GM12878 (cell line): ENCODE results near the gene GLB1L. TPM values are rescaled to one million over a fixed set of nuclear protein-coding genes. Genes with fewer than 3 reads are reported as not detected.

Source experiments
- ATAC-seq: fragments of 200-7000 bp; cut with Tn5 transposase; 3 replicates; pipeline ENCODE4 v1.9.1; 2020; ENCODE audit warnings: mild to moderate bottlenecking, moderate library complexity
- BruUV-seq: library from RNA; stranded (reverse); fragments of 400-500 nt; replicated peaks from 2 replicates; lab custom pipeline; 2021; lab: Mats Ljungman, UMichigan
- CTCF ChIA-PET: fragments of 300-600 bp; sonication (Branson Sonifier 250); formaldehyde crosslinking; extraction: SDS; loops from one replicate; lab custom pipeline; 2021; ENCODE audit warnings: inconsistent platforms; lab: Yijun Ruan, JAX
- POLR2A ChIA-PET: fragments of 350-600 bp; formaldehyde crosslinking; extraction: SDS; loops from one replicate; lab custom pipeline; 2021; ENCODE audit warnings: inconsistent platforms; lab: Charles Lee
- RAD21 ChIA-PET: fragments of 300-600 bp; sonication (Branson Sonifier 250); formaldehyde crosslinking; loops from one replicate; lab custom pipeline; 2023; ENCODE audit warnings: antibody characterized with exemption; ENCODE audit not compliant: unreplicated experiment; lab: Charles Lee
- SMC1A ChIA-PET: fragments of 300-600 bp; sonication (Branson Sonifier 250); formaldehyde crosslinking; loops from one replicate; lab custom pipeline; 2023; ENCODE audit not compliant: unreplicated experiment, uncharacterized antibody; lab: Charles Lee
- DNase-seq: peaks from one replicate; pipeline ENCODE4 v3.0.0-alpha.2; 2011; ENCODE audit warnings: low read depth, low spot score
- FAIRE-seq: peaks from 3 replicates; lab custom pipeline; 2011; peaks lifted over from hg19 to GRCh38; lab: Jason Lieb, UNC
- H2AFZ ChIP-seq: 2 replicates; pipeline ENCODE4 v1.6.0; 2011; ENCODE audit warnings: low read depth, low read length, control low read depth; ENCODE audit not compliant: control insufficient read depth
- H3K27ac ChIP-seq: 2 replicates; pipeline ENCODE4 v1.5.1; 2011; ENCODE audit warnings: control low read depth; ENCODE audit not compliant: control insufficient read depth, insufficient read depth
- H3K27me3 ChIP-seq, 2 experiments: replicated peaks in 1 of 2; 2 replicates each; pipeline versions ENCODE4 v1.6.0 to v1.6.1; 2011; ENCODE audit warnings: low read length in 1 of 2; ENCODE audit not compliant: control insufficient read depth in 2 of 2, insufficient read depth in 2 of 2
- H3K36me3 ChIP-seq, 2 experiments: 2 replicates each; pipeline ENCODE4 v1.5.1; 2011; ENCODE audit warnings: low read length in 1 of 2; ENCODE audit not compliant: control insufficient read depth in 2 of 2, insufficient read depth in 2 of 2
- H3K4me1 ChIP-seq: 2 replicates; pipeline ENCODE4 v1.6.1; 2011; ENCODE audit warnings: mild to moderate bottlenecking, low read length, moderate library complexity, mixed read lengths; ENCODE audit not compliant: control insufficient read depth, insufficient read depth
- H3K4me2 ChIP-seq: 2 replicates; pipeline ENCODE4 v1.6.0; 2011; ENCODE audit warnings: control low read depth; ENCODE audit not compliant: control insufficient read depth, insufficient read depth
- H3K4me3 ChIP-seq: fragments of 200-600 bp; sonication (generic); 2 replicates; pipeline ENCODE4 v1.5.1; 2016
- H3K79me2 ChIP-seq: 2 replicates; pipeline ENCODE4 v1.6.0; 2011; ENCODE audit warnings: low read length; ENCODE audit not compliant: control insufficient read depth, insufficient read depth
- H3K9ac ChIP-seq: 2 replicates; pipeline ENCODE4 v1.8.0; 2011; ENCODE audit warnings: low read length, control low read depth, mixed read lengths; ENCODE audit not compliant: control insufficient read depth, insufficient read depth
- H3K9me3 ChIP-seq: replicated peaks from 3 replicates; pipeline ENCODE4 v1.5.1; 2011; ENCODE audit warnings: mild to moderate bottlenecking, low read length; ENCODE audit not compliant: control insufficient read depth, insufficient read depth
- H4K20me1 ChIP-seq: 2 replicates; pipeline ENCODE4 v1.6.0; 2011; ENCODE audit not compliant: control insufficient read depth, insufficient read depth
- CEBPB ChIP-seq, 2 experiments: fragments of 150-350 bp in 1 of 2; IDR thresholded peaks; 2 replicates each; pipeline ENCODE4 v1.6.1; 2012 to 2014; ENCODE audit warnings: low read depth in 2 of 2, low read length in 2 of 2, borderline replicate concordance in 1 of 2, inconsistent platforms in 1 of 2
- PBX3 ChIP-seq: IDR thresholded peaks from 2 replicates; pipeline ENCODE4 v1.6.1; 2011; ENCODE audit warnings: mild to moderate bottlenecking, low read depth, low read length, moderate library complexity; ENCODE audit not compliant: insufficient replicate concordance
- ZNF217 ChIP-seq: fragments of 450-650 bp; IDR thresholded peaks from 2 replicates; pipeline ENCODE4 v1.6.1; 2017; ENCODE audit warnings: antibody characterized with exemption, mild to moderate bottlenecking
- WGBS: methylation state at CpG from one replicate; pipeline ENCODE4 v1.1.6; 2016; ENCODE audit warnings: low lambda C conversion rate; ENCODE audit not compliant: insufficient replicate concordance, insufficient coverage; ENCODE audit errors: missing lambda C conversion rate; 5-methylcytosine and 5-hydroxymethylcytosine counted together
- in situ Hi-C: fragments of 300-500 bp; cut with MboI; formaldehyde crosslinking; loops from 9 replicates; pipeline ENCODE4 v1.14.3; 2018; ENCODE audit warnings: mixed read lengths
- intact Hi-C: fragments of 100-400 bp; cut with micrococcal nuclease; formaldehyde crosslinking; loops from one replicate; pipeline ENCODE4 v1.14.2; 2022; ENCODE audit not compliant: unreplicated experiment
- polyA plus RNA-seq, 11 experiments: library from polyadenylated mRNA; depleted of rRNA in 4 of 11; unstranded in 6 of 11; stranded (reverse) in 5 of 11; fragments of >200 nt; fragmentation: Nextera tagmentation in 4 of 11; fragmentation: Illumina TruSeq in 1 of 11; extraction: Ambion mirVana in 4 of 11; extraction: Trizol in 1 of 11; gene quantifications; 1 replicate in 1 of 11; 2 replicates in 10 of 11; pipeline versions ENCODE4 v1.2.1 to v1.2.3, GENCODE V29; 2011 to 2016; ENCODE audit warnings: inconsistent platforms in 2 of 11, missing spikeins in 2 of 11, low read depth in 1 of 11
- total RNA-seq, 4 experiments: library from RNA; depleted of rRNA in 3 of 4; stranded (reverse); fragments of >200 nt in 3 of 4; fragmentation: Illumina TruSeq in 1 of 4; extraction: Trizol in 1 of 4; gene quantifications; 2 replicates each; pipeline versions ENCODE4 v1.2.1 to v1.2.3, GENCODE V29; 2013 to 2021

GLB1L gene
- total and polyA plus RNA-seq, 10 of the 15 experiments (the other 5 are each of a cell fraction or from before 2014, with no cell fraction given) = 0.29 to 4.6 (median 2.7) TPM

GRCh38 chr2:219274361-219274921, 29.2 kb upstream of the GLB1L start:
- BruUV-seq = no TSS peak
- intact Hi-C loops = no loop called here
- Histone ChIP-seq H3K27ac (no peak overlapping the region), H4K20me1 (no peaks in the 10 kb centered on the region), H3K4me2 (no peak overlapping the region), H3K27me3 (no peaks in the 10 kb centered on the region), H3K79me2 (no peaks in the 10 kb centered on the region), H3K36me3 (no peaks in the 10 kb centered on the region), H3K4me3 (no peak overlapping the region), H3K9ac (no peak overlapping the region), H3K9me3 (no peaks in the 10 kb centered on the region), H3K4me1 (peaks cover 15% of the 10 kb centered on the region), H2AFZ (no peak overlapping the region)
- ChIA-PET SMC1A (interaction anchor here (1.0 to 8.3 kb wide), 5 partner anchors 19 to 99 kb away, joined by 3 to 98 read pairs (median 6); partner anchors contain the start of genes TUBA4A and TUBA4B), CTCF (interaction anchor here (0.9 to 13.5 kb wide), 9 partner anchors 12 to 115 kb away, joined by 3 to 257 read pairs (median 4); partner anchors contain the start of gene TUBA4A), POLR2A (interaction anchor here (0.6 to 2.1 kb wide), 6 partner anchors 16 to 35 kb away, joined by 4 to 9 read pairs (median 6); partner anchors contain the start of gene TUBA4B), RAD21 (interaction anchor here (0.7 to 2.2 kb wide), 3 partner anchors 20 to 25 kb away, joined by 3 to 10 read pairs (median 8); partner anchors contain the start of gene TUBA4A)
- no peak for DNase-seq
- in situ Hi-C loops = no loop called here
- 59% methylated on average over 6 of the region's 6 CpGs for WGBS
- no peak for FAIRE-seq
- no peak for ATAC-seq
- TF ChIP-seq PBX3 (no peak), CEBPB (IDR thresholded peaks at IDR 0.05; ENCODE audit: borderline replicate concordance in 1 of 2, low read depth in 2 of 2, low read length in 2 of 2) (no peak)

- WGBS = 49% methylated on average over 3 of the region's 3 CpGs
- no peak for ATAC-seq
- ChIA-PET POLR2A (interaction anchor here (0.7 to 2.1 kb wide), 5 partner anchors 19 to 34 kb away, joined by 4 to 9 read pairs (median 5); partner anchors contain the start of gene TUBA4B), CTCF (interaction anchor here (0.9 to 13.5 kb wide), 8 partner anchors 17 to 114 kb away, joined by 3 to 257 read pairs (median 4); partner anchors contain the start of gene TUBA4A), SMC1A (interaction anchor here (1.0 to 8.3 kb wide), 5 partner anchors 20 to 98 kb away, joined by 3 to 98 read pairs (median 6); partner anchors contain the start of genes TUBA4A and TUBA4B), RAD21 (interaction anchor here (0.7 to 2.2 kb wide), 3 partner anchors 20 to 25 kb away, joined by 3 to 10 read pairs (median 8); partner anchors contain the start of gene TUBA4A)
- H3K27me3 ChIP-seq = no peaks in the 10 kb centered on the region
- intact Hi-C loops = no loop called here
- in situ Hi-C loops = no loop called here
- no peaks in the 10 kb centered on the region for H3K36me3 ChIP-seq
- TF ChIP-seq ZNF217 = no peak
- no peak overlapping the region for H3K9ac ChIP-seq
- no peaks in the 10 kb centered on the region for H3K9me3 ChIP-seq
- DNase-seq = no peak
- no TSS peak for BruUV-seq
- H2AFZ ChIP-seq = no peak overlapping the region
- no peaks in the 10 kb centered on the region for H3K79me2 ChIP-seq
- no peak overlapping the region for H3K4me2 ChIP-seq
- no peak for FAIRE-seq
- no peak overlapping the region for H3K27ac ChIP-seq
- H3K4me1 ChIP-seq = peaks cover 15% of the 10 kb centered on the region
- no peak overlapping the region for H3K4me3 ChIP-seq
- no peaks in the 10 kb centered on the region for H4K20me1 ChIP-seq
Observed at GRCh38 chr2:219273937-219274336, 28.7 kb upstream of the GLB1L start.
